Daoy (cell line): ENCODE measurements around the gene CADM1. TPM values are rescaled to one million over a fixed set of nuclear protein-coding genes. Genes with fewer than 3 reads are reported as not detected.

ENCODE experiments used
- DNase-seq: peaks from one replicate; pipeline ENCODE4 v3.0.0-alpha.2; 2015; ENCODE audit warnings: low read depth
- total RNA-seq: library from RNA; depleted of rRNA; stranded (reverse); fragments of >200 nt; shearing (Covaris generic); gene quantifications from 2 replicates; pipeline ENCODE4 v1.2.3, GENCODE V29; 2014

Gene CADM1
- total RNA-seq, 1 experiment from 2014 or later: 91.4 TPM

GRCh38 chr11:115407496-115407895 is 96.7 kb downstream of the CADM1 start:
- DNase-seq: no peak

- no peak for DNase-seq
These were observed 97.8 kb downstream of the CADM1 start for GRCh38 chr11:115406404-115406803.

GRCh38 chr11:115398333-115399080 is 105.7 kb downstream of the CADM1 start:
- DNase-seq: no peak

GRCh38 chr11:115396533-115396932 is 107.7 kb downstream of the CADM1 start:
- DNase-seq: no peak

GRCh38 chr11:115393950-115394349 is 110.3 kb downstream of the CADM1 start:
- DNase-seq: no peak

GRCh38 chr11:115391598-115391997 is 112.6 kb downstream of the CADM1 start:
- DNase-seq: peak; percentile 40

GRCh38 chr11:115391160-115391559 is 113.1 kb downstream of the CADM1 start:
- no peak for DNase-seq

GRCh38 chr11:115390441-115390840 is 113.8 kb downstream of the CADM1 start:
- no peak for DNase-seq

- no peak for DNase-seq
These were observed 114.4 kb downstream of the CADM1 start for GRCh38 chr11:115389790-115390189.

- no peak for DNase-seq
These were observed 119.0 kb downstream of the CADM1 start for GRCh38 chr11:115385226-115385625.

GRCh38 chr11:115384236-115384635 is 120.0 kb downstream of the CADM1 start:
- DNase-seq: no peak

- DNase-seq: no peak
These were observed 120.8 kb downstream of the CADM1 start for GRCh38 chr11:115383431-115383830.

- DNase-seq: no peak
These were observed 124.7 kb downstream of the CADM1 start for GRCh38 chr11:115379528-115379927.

GRCh38 chr11:115378557-115378956 is 125.7 kb downstream of the CADM1 start:
- DNase-seq: no peak

GRCh38 chr11:115377882-115378296 is 126.3 kb downstream of the CADM1 start:
- peak; percentile 21 for DNase-seq

GRCh38 chr11:115368616-115369015 is 135.6 kb downstream of the CADM1 start:
- no peak for DNase-seq

- DNase-seq: no peak
These were observed 137.4 kb downstream of the CADM1 start for GRCh38 chr11:115366826-115367225.

- DNase-seq: no peak
These were observed 138.3 kb downstream of the CADM1 start for GRCh38 chr11:115365907-115366306.

GRCh38 chr11:115364896-115365295 is 139.3 kb downstream of the CADM1 start:
- peak; percentile 17 for DNase-seq

GRCh38 chr11:115363921-115364320 is 140.3 kb downstream of the CADM1 start:
- no peak for DNase-seq

GRCh38 chr11:115363426-115363825 is 140.8 kb downstream of the CADM1 start:
- no peak for DNase-seq

GRCh38 chr11:115362997-115363396 is 141.2 kb downstream of the CADM1 start:
- no peak for DNase-seq

GRCh38 chr11:115361025-115361424 is 143.2 kb downstream of the CADM1 start:
- DNase-seq: no peak
